LHCN-M2 (cell line): ENCODE results near the gene ZNF236. TPM values are rescaled to one million over a fixed set of nuclear protein-coding genes. Genes with fewer than 3 reads are reported as not detected.
A peak's percentile ranks its signal among the peaks of the same experiment; 100 is the strongest.

ENCODE experiments used
- DNase-seq: peaks from one replicate; pipeline ENCODE4 v3.0.0-alpha.2; 2012; ENCODE audit warnings: low read depth
- total RNA-seq: library from RNA; depleted of rRNA; stranded (reverse); fragments of >200 nt; gene quantifications from 2 replicates; pipeline ENCODE4 v1.2.3, GENCODE V29; 2014

The ZNF236 gene
- total RNA-seq, 1 experiment from 2014 or later: 6.4 TPM

- no peak for DNase-seq
These were observed 942 bp upstream of the ZNF236 start for GRCh38 chr18:76821356-76821874.

DNA sequence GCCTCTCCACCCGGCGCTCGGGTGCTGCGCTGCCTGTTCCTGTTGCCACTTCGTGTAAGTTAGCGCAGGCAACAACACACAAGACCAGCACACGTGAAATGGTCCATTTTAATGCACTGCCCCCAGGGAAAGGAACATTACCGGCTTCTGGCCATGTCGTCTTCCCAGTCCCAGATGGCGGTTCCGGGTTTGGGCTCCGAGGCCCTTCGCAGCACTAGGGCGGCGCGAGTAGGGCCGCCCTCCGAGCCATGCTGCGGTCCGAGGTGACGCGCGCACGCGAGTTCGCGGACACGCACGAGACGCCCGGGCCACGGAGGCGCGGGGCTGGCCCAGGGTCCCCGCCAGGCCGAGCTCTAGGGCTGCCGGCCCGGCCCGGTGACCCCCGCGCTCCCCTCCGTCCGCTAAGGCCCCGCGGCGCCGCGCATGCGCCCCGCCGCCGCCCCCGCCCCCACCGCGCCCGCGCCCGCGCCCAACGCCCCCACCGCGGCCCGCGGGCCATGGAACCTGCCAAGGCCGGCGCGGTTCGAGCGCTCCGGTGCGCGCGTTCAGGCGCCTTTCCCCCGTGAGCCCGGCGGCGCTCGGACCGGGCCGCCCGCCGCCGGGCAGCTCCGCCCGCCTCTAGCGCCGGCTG is 367 bp upstream of the ZNF236 start:
- DNase-seq: peak; percentile 49

DNA sequence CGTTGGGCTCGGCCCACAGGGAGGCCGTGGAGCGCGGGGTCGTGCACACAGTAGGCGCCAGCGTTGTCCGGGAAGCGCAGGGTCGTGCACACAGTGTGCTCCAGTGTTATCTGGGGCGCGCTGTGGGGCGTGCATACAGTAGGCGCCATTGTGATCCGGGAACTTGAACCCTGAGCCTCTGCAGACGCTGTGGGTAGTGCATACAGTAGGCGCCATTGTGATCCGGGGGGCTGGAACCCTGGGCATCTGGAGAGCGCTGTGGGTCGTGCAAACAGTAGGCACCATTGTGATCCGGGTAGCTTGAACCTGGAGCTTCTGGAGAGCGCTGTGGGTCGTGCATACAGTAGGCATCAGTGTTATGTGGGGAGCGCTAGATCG is 793 bp downstream of the ZNF236 start:
- no peak for DNase-seq

DNA sequence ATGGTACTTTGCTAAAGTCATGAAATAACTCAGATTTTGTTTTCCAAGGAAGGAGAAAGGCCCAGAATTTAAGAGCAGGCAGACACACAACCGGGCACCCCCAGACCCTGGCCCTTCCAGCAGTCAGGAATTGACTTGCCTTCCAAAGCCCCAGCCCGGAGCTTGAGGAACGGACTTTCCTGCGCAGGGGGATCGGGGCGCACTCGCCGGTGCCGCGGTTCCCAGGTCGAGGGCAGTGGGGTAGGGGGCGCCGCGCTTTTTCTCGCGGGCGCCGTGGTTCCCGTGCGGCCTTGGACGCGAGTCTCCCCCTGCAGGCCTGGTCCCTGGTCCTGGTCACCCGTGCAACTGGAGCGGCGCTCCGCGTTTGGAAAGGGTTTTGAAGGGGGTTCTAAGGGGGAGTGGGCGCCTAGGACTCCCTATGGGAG is 1.2 kb downstream of the ZNF236 start:
- DNase-seq: no peak

- DNase-seq: no peak
These were observed 1.9 kb downstream of the ZNF236 start for GRCh38 chr18:76824145-76824676.

DNA sequence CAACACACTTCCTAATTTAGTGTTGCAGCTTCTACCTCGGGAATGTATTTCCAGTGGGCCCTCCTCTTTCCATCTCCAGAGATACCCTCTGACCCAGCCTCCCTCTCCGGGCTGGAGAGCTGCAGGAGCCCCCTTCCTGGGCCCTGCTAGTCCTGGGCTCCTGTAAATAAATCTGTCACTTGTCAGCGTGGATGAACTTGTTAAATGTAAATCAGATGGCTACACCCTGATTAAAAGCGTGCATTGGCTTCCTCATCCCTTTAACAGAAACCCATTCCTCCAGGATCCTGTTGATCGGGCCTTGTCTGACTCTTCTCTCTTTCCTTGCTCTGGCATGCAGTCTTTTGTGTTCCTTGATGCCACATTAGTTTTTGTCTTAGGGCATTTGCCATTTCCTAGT is 2.4 kb downstream of the ZNF236 start:
- no peak for DNase-seq

DNA sequence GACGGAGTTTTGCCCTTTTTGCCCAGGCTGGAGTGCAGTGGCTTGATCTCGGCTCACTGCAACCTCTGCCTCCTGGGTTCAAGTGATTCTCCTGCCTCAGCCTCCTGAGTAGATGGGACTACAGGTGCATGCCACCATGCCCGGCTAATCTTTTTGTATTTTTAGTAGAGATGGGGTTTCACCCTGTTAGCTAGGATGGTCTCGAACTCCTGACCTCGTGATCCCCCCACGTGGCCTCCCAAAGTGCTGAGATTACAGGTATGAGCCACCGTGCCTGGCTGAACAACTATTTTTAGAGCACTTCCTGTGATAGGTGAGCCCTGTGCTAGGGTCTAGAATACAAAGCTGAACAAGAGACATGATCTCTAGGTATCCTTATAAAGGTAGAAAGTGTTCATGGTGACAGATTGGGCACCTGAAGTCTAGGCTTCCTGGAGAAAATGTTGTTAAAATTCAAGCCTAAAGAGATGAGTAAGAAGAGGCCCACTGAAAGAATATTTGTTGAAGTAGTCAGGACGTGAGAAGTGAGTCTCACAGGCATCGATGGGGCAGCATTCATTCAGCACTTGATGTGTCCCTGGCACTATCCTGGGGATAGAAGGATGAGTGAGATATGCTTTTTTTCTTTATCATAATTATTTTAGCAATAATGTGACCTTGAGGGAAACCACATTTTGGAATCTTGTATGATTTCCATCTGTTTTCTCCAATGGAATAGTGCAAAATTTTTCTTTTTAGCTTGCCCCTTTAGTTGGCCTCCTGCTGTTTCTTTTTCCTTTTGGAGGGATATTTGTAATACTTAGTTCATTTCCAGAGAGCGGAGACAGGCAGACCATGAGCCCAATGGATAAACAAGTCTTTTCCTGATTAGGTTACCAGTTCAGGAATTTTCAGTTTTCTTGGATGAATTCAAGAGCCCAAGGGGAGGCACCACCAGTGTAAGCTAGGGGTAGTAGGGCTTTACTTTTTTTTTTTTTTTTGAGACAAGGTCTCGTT is 5.1 kb downstream of the ZNF236 start:
- no peak for DNase-seq

GRCh38 chr18:76834379-76834778 is 12.0 kb downstream of the ZNF236 start:
- DNase-seq: no peak

DNA sequence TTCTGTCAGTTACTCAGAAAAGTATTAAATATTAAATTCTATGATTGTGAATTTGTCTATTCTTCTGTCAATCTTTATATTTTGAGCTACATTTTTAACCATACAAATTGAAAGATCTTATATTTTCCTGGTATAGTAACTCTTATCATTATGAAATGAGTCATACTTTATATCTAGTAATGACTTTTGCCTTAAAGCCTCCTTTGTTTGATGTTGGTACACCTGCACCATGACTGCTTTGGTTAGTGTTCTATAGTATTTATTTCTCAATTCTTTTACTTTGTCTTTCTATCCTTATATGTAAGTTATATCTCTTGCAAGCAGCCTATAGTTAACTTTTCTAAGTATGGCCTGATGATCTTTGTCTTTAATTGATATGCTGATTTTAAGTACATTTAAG is 13.0 kb downstream of the ZNF236 start:
- DNase-seq: no peak

DNA sequence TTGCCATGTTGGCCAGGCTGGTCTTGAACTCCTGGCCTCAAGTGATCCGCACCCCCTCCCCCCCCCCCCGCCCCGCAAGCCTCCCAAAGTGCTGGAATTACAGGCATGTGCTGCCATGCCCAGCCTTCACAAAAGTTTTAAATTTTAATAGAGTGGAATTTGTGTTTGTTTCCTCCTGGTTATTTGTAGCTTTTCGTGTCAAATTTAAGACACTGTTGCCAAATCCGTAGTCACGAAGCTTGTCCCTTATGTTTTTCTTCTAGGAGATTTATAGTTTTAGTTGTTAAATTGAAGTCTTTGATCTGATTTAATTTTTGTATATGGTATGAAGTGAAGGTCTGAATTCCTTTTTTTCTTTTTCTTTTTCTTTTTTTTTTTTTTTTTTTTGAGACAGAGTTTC is 14.7 kb downstream of the ZNF236 start:
- no peak for DNase-seq

DNA sequence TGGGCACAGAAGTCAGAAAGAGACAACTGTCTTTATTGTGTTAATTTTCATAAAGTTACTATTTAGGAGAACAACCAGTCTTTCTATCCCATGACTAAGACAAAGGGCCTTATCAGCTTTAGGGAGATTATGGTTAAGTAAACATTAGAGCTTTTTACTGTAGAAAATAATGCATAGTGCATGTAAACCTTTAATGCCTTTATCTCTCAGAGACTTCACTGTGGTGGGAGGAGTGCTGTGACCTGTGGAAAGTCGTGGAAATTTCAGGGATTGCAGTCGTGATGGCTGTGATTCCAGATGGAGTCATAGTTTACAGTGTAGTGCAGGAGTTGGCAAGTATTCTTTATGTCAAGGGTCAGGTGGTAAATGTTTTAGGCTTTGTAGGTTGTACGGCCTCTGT is 15.8 kb downstream of the ZNF236 start:
- DNase-seq: no peak

GRCh38 chr18:76839086-76839794 is 16.9 kb downstream of the ZNF236 start:
- DNase-seq: no peak

GRCh38 chr18:76842837-76843530 is 20.6 kb downstream of the ZNF236 start:
- DNase-seq: no peak

DNA sequence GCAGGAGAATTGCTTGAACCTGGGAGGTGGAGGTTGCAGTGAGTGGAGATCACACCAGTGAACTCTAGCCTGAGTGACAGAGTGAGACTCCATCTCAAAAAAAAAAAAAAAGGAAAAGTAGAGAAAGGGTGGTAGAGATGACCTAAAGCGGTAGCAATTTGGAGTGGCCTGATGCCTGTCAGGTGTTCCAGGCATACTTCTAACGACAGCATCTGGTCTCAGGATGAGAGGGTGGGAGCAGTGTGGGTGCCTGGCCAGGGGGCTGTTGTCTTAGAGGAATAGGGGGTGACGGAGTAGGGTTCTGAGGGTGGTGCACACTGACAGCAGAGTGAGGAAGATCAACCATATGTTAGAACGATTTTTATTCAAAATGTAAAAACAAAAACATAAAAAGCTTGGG is 21.8 kb downstream of the ZNF236 start:
- no peak for DNase-seq

DNA sequence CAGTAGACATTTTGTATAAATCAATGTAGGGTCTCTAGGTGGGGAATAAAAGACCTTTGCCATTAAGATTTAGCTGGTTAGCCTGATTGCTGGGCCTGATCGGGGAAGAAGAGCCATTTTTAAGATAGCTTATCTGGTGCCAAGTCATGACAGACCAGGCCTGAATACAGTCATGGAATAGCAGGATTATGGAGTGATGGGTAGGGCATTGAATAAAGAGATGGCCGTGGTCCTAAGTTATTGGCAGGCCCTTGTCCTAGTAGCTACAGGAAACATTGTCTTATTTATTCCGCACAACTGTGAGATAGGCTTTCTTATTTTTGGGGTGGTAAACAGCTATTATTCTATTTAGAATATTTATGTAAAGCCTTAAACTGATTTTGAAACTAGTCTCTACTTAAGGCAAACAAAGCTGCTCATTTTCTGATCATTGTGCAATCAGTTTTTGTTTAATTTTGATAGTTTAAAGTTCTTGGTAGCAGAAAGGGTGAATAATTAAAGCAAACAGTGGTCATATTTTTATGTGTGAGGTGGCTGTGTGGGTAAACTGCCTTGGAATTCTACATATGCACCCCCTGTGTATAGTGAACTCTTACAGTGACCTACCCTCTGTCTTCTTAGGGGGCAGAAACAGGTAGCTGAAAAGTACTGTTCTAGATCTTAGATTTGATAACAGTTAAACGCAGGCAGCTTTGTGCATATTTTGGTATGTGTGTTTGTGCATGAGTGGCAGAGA is 22.6 kb downstream of the ZNF236 start:
- DNase-seq: no peak

DNA sequence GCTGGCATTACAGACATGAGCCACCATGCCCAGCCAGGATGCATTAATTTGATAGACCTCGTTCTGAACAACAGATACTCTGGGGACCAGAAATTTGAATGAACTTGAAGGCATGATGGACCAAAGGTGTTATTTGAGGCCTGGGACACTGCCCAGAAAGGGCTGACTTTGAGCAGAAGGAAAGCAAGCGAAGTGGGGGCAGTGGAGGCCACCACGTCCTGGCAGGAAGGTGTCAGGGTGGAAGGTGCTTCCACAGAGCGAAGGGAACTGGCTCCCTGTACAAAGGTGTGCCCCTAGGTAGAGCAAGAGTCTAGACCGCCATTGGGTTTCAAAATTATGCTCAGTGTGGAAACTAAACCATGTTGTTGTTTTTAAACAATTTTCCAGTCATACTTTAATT is 23.9 kb downstream of the ZNF236 start:
- DNase-seq: no peak

- DNase-seq: peak; percentile 33
These were observed 25.6 kb downstream of the ZNF236 start for GRCh38 chr18:76847916-76848315.

- no peak for DNase-seq
These were observed 27.8 kb downstream of the ZNF236 start for GRCh38 chr18:76850112-76850511.

DNA sequence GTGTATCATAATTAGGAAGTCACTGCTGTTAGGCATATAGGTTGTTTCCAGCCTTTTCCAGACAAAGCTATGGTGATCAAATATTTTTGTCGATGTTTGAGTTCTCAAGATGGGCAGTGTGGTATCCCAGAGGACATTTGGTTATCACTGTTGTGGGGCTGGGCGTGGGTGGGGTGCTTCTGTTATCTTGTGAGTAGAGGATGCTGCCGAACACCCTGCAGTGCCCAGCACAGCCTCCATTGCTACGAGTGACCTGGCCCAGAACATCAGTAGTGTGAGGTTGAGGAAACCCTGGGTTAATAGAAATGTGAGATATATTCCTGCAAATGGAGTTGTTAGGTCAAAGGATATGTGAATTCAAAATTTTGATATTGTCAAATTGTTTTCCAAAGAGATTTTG is 33.2 kb downstream of the ZNF236 start:
- DNase-seq: no peak

DNA sequence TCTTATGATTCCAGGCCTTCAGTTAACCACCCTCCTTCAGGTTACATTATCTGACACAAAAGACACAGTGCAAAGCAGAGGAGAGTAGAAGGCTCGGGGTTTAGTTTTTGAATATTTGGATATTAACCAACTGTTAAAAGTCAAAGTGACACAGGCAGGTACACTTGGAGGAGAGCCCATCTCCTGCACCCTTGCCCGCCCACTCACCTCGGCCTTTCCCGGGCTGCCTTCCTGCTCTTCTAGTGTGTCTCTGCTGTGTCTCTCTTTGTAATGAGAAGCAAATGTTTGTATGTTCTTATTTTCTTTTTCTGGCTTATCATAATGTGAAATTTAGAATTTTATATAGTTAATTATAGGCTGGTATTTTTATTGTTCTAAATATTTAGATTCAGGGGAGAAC is 35.1 kb downstream of the ZNF236 start:
- no peak for DNase-seq
